ENCODE measurements around the gene PACSIN1. TPM values are rescaled to one million over a fixed set of nuclear protein-coding genes. Genes with fewer than 3 reads are reported as not detected.
A peak's percentile ranks its signal among the peaks of the same experiment; 100 is the strongest.

The PACSIN1 gene
- total RNA-seq, 1 experiment from 2014 or later, result 7.0 TPM

DNA sequence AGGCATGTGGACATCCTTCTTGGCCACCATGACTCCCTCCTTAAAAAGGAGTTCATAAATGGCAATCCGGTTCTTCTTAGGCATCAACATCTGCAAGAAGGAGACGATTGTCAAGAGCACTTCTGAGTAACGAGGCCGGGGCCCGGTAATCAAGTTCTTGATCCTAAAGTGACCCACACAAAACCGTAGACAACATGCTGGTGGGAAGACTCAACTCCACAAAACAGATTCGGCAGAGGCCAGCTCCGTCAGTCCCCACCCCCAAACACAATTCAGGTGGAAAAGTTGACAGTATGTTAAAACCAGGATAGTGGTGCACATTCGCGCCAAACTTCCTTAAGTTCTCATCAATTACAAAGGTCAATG is 40.8 kb upstream of the PACSIN1 start:
- Histone ChIP-seq H3K4ac (ENCODE audit: low read depth, low read length) (no peak overlapping the region; the same call in 1 of the 2 replicates), H3K18ac (ENCODE audit: insufficient read length, low read depth, low read length) (peak overlapping the region; percentile 83), H3K27me3 (ENCODE audit: insufficient read depth, low read length) (no peaks in the 10 kb centered on the region), H2AK5ac (ENCODE audit: insufficient read length, low read length) (no peak overlapping the region), H4K5ac (ENCODE audit: insufficient read length, low read depth, low read length) (no peak overlapping the region), H3K56ac (ENCODE audit: insufficient read length, low read depth, low read length) (no peak overlapping the region), H2BK120ac (ENCODE audit: low read depth, low read length, poor library complexity, severe bottlenecking) (no peak overlapping the region), H3K4me2 (ENCODE audit: insufficient read depth, insufficient read length, low read length) (peak overlapping the region; percentile 85), H3K27ac (ENCODE audit: insufficient read length, low read depth, low read length) (no peak overlapping the region), H3K9ac (ENCODE audit: extremely low read depth, insufficient read length, low read length) (peak overlapping the region; percentile 93), H2BK15ac (ENCODE audit: low read depth, low read length) (no peak overlapping the region), H3K9me3 (ENCODE audit: control insufficient read depth, low read depth, low read length) (no peaks in the 10 kb centered on the region), H2BK5ac (ENCODE audit: insufficient read length, low read length) (no peak overlapping the region), H3T11ph (ENCODE audit: low read length) (no peak overlapping the region), H4K91ac (ENCODE audit: insufficient read length, low read depth, low read length) (peak overlapping the region; percentile 2), H4K8ac (replicated peaks; ENCODE audit: insufficient read length, low read depth, low read length) (no peak overlapping the region), H2BK20ac (ENCODE audit: low read depth, low read length, poor library complexity, severe bottlenecking) (no peak overlapping the region), H3K79me2 (ENCODE audit: insufficient read depth, low read length) (peaks cover 9% of the 10 kb centered on the region; the same call in 1 of the 2 replicates), H3K14ac (ENCODE audit: insufficient read depth, low read length) (peak overlapping the region; percentile 84), H2BK12ac (ENCODE audit: insufficient read length, low read depth, low read length) (no peak overlapping the region), H3K79me1 (ENCODE audit: insufficient read depth, low read depth, low read length, poor library complexity, severe bottlenecking) (peaks cover 6% of the 10 kb centered on the region), H3K23me2 (ENCODE audit: insufficient read length, low read depth, low read length, poor library complexity, severe bottlenecking) (peaks cover 5% of the 10 kb centered on the region), H2AFZ (ENCODE audit: low read length) (no peak overlapping the region), H3K23ac (ENCODE audit: insufficient read length, low read depth, low read length) (no peak overlapping the region), H4K20me1 (ENCODE audit: control insufficient read depth, insufficient read depth, insufficient read length) (no peaks in the 10 kb centered on the region), H3K4me1 (ENCODE audit: insufficient read depth, low read length) (no peaks in the 10 kb centered on the region)
- TF ChIP-seq, protein P1, sequence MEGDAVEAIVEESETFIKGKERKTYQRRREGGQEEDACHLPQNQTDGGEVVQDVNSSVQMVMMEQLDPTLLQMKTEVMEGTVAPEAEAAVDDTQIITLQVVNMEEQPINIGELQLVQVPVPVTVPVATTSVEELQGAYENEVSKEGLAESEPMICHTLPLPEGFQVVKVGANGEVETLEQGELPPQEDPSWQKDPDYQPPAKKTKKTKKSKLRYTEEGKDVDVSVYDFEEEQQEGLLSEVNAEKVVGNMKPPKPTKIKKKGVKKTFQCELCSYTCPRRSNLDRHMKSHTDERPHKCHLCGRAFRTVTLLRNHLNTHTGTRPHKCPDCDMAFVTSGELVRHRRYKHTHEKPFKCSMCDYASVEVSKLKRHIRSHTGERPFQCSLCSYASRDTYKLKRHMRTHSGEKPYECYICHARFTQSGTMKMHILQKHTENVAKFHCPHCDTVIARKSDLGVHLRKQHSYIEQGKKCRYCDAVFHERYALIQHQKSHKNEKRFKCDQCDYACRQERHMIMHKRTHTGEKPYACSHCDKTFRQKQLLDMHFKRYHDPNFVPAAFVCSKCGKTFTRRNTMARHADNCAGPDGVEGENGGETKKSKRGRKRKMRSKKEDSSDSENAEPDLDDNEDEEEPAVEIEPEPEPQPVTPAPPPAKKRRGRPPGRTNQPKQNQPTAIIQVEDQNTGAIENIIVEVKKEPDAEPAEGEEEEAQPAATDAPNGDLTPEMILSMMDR (conservative IDR thresholded peaks at IDR 0.05), result no peak
- H3K27me3 Mint-ChIP-seq (ENCODE audit: low read depth), result no peaks in the 10 kb centered on the region
- H3K27ac Mint-ChIP-seq, result peak overlapping the region; percentile 99 to 100 (median 100)
- peaks cover 47 to 58% (median 56%) of the 10 kb centered on the region in 3 experiments for H3K36me3 Mint-ChIP-seq (ENCODE audit: insufficient read depth in 1 of 3, low read depth in 3 of 3)
- peaks cover 20 to 21% of the 10 kb centered on the region in 2 experiments for H3K4me1 Mint-ChIP-seq
- no peak for DNase-seq
- H3K4me3 Mint-ChIP-seq, result peak overlapping the region; percentile 99
- WGBS (ENCODE audit: extremely low coverage, insufficient read length, low lambda C conversion rate), result no CpG with 5 or more reads among the region's 10 CpGs
- peaks cover 3 to 6% of the 10 kb centered on the region in 2 experiments; a peak in 4 of 5 replicates for H3K9me3 Mint-ChIP-seq
